ENCODE results near the gene DDC. TPM values are rescaled to one million over a fixed set of nuclear protein-coding genes. Genes with fewer than 3 reads are reported as not detected.
A peak's percentile ranks its signal among the peaks of the same experiment; 100 is the strongest.
"Not testable (repeated sequence)": the region's sequence is repeated elsewhere in the genome, so short reads cannot be mapped to it uniquely, and the experiment has no call there.

DDC gene
- total RNA-seq, 1 experiment from 2014 or later = not detected

GRCh38 chr7:50462361-50462760 is 102.8 kb downstream of the DDC start:
- no peak overlapping the region for H3K4me3 ChIP-seq (ENCODE audit: low read length)
- H3K36me3 ChIP-seq (ENCODE audit: insufficient read depth, low read length) = no peaks in the 10 kb centered on the region
- no peaks in the 10 kb centered on the region for H3K9me2 ChIP-seq (replicated peaks; ENCODE audit: insufficient read depth, low read length)
- no peaks in the 10 kb centered on the region for H3K79me2 ChIP-seq (ENCODE audit: low read length)
- no peak overlapping the region for H2AFZ ChIP-seq (ENCODE audit: low read length)
- no peak overlapping the region for H3K4me2 ChIP-seq (ENCODE audit: low read depth, low read length, poor library complexity, severe bottlenecking)
- H3K27me3 ChIP-seq (ENCODE audit: low read length) = no peaks in the 10 kb centered on the region
- H4K20me1 ChIP-seq (ENCODE audit: insufficient read depth, low read depth, low read length) = no peaks in the 10 kb centered on the region
- no peaks in the 10 kb centered on the region for H3K9me3 ChIP-seq (ENCODE audit: low read length)
- H3K9ac ChIP-seq (ENCODE audit: low read length) = no peak overlapping the region
- no peak for DNase-seq
- no peaks in the 10 kb centered on the region for H3K4me1 ChIP-seq (ENCODE audit: low read length)
- H3K27ac ChIP-seq (ENCODE audit: low read length) = no peak overlapping the region

GRCh38 chr7:50461695-50462094 is 103.5 kb downstream of the DDC start:
- Histone ChIP-seq H3K9me2 (replicated peaks; ENCODE audit: insufficient read depth, low read length) (no peaks in the 10 kb centered on the region), H3K4me2 (ENCODE audit: low read depth, low read length, poor library complexity, severe bottlenecking) (no peak overlapping the region), H2AFZ (ENCODE audit: low read length) (no peak overlapping the region), H3K36me3 (ENCODE audit: insufficient read depth, low read length) (no peaks in the 10 kb centered on the region), H4K20me1 (ENCODE audit: insufficient read depth, low read depth, low read length) (no peaks in the 10 kb centered on the region), H3K4me3 (ENCODE audit: low read length) (no peak overlapping the region), H3K27me3 (ENCODE audit: low read length) (no peaks in the 10 kb centered on the region), H3K4me1 (ENCODE audit: low read length) (no peaks in the 10 kb centered on the region), H3K27ac (ENCODE audit: low read length) (no peak overlapping the region), H3K79me2 (ENCODE audit: low read length) (no peaks in the 10 kb centered on the region), H3K9ac (ENCODE audit: low read length) (no peak overlapping the region), H3K9me3 (ENCODE audit: low read length) (no peaks in the 10 kb centered on the region)
- DNase-seq = no peak

- H3K9me2 ChIP-seq (replicated peaks; ENCODE audit: insufficient read depth, low read length); DNase-seq; H3K79me2 ChIP-seq (ENCODE audit: low read length); H4K20me1 ChIP-seq (ENCODE audit: insufficient read depth, low read depth, low read length); H3K27me3 ChIP-seq (ENCODE audit: low read length); H3K9me3 ChIP-seq (ENCODE audit: low read length); H3K4me2 ChIP-seq (ENCODE audit: low read depth, low read length, poor library complexity, severe bottlenecking); H2AFZ ChIP-seq (ENCODE audit: low read length); H3K27ac ChIP-seq (ENCODE audit: low read length); H3K4me3 ChIP-seq (ENCODE audit: low read length); H3K36me3 ChIP-seq (ENCODE audit: insufficient read depth, low read length); H3K9ac ChIP-seq (ENCODE audit: low read length): not testable (repeated sequence)
- peaks cover 12% of the 10 kb centered on the region for H3K4me1 ChIP-seq (ENCODE audit: low read length)
Observed at GRCh38 chr7:50459183-50459582, 106.0 kb downstream of the DDC start.

- not testable (repeated sequence) for H3K4me2 ChIP-seq (ENCODE audit: low read depth, low read length, poor library complexity, severe bottlenecking); H3K36me3 ChIP-seq (ENCODE audit: insufficient read depth, low read length); H3K27ac ChIP-seq (ENCODE audit: low read length); H2AFZ ChIP-seq (ENCODE audit: low read length); H3K9me3 ChIP-seq (ENCODE audit: low read length); H4K20me1 ChIP-seq (ENCODE audit: insufficient read depth, low read depth, low read length); H3K9ac ChIP-seq (ENCODE audit: low read length); H3K9me2 ChIP-seq (replicated peaks; ENCODE audit: insufficient read depth, low read length); H3K4me3 ChIP-seq (ENCODE audit: low read length); DNase-seq; H3K79me2 ChIP-seq (ENCODE audit: low read length); H3K27me3 ChIP-seq (ENCODE audit: low read length)
- peaks cover 12% of the 10 kb centered on the region for H3K4me1 ChIP-seq (ENCODE audit: low read length)
Observed at GRCh38 chr7:50458651-50459050, 106.6 kb downstream of the DDC start.

- peaks cover 12% of the 10 kb centered on the region for H3K4me1 ChIP-seq (ENCODE audit: low read length)
- no peaks in the 10 kb centered on the region for H3K79me2 ChIP-seq (ENCODE audit: low read length)
- H3K9ac ChIP-seq (ENCODE audit: low read length) = no peak overlapping the region
- no peaks in the 10 kb centered on the region for H4K20me1 ChIP-seq (ENCODE audit: insufficient read depth, low read depth, low read length)
- no peak for DNase-seq
- H3K36me3 ChIP-seq (ENCODE audit: insufficient read depth, low read length) = no peaks in the 10 kb centered on the region
- H3K27ac ChIP-seq (ENCODE audit: low read length) = no peak overlapping the region
- no peak overlapping the region for H3K4me2 ChIP-seq (ENCODE audit: low read depth, low read length, poor library complexity, severe bottlenecking)
- H2AFZ ChIP-seq (ENCODE audit: low read length) = no peak overlapping the region
- no peaks in the 10 kb centered on the region for H3K9me2 ChIP-seq (replicated peaks; ENCODE audit: insufficient read depth, low read length)
- H3K9me3 ChIP-seq (ENCODE audit: low read length) = no peaks in the 10 kb centered on the region
- H3K27me3 ChIP-seq (ENCODE audit: low read length) = no peaks in the 10 kb centered on the region
- H3K4me3 ChIP-seq (ENCODE audit: low read length) = no peak overlapping the region
Observed at GRCh38 chr7:50456371-50457123, 108.7 kb downstream of the DDC start.

- no peak overlapping the region for H3K4me3 ChIP-seq (ENCODE audit: low read length)
- peak overlapping the region; percentile 5 for H3K4me2 ChIP-seq (ENCODE audit: low read depth, low read length, poor library complexity, severe bottlenecking)
- no peaks in the 10 kb centered on the region for H3K9me3 ChIP-seq (ENCODE audit: low read length)
- no peaks in the 10 kb centered on the region for H3K36me3 ChIP-seq (ENCODE audit: insufficient read depth, low read length)
- H2AFZ ChIP-seq (ENCODE audit: low read length) = no peak overlapping the region
- peaks cover 3% of the 10 kb centered on the region; the same call in 1 of the 2 replicates for H3K79me2 ChIP-seq (ENCODE audit: low read length)
- no peaks in the 10 kb centered on the region for H3K9me2 ChIP-seq (replicated peaks; ENCODE audit: insufficient read depth, low read length)
- peaks cover 21% of the 10 kb centered on the region for H3K4me1 ChIP-seq (ENCODE audit: low read length)
- DNase-seq = peak; percentile 52
- no peak overlapping the region for H3K27ac ChIP-seq (ENCODE audit: low read length)
- no peaks in the 10 kb centered on the region for H4K20me1 ChIP-seq (ENCODE audit: insufficient read depth, low read depth, low read length)
- no peaks in the 10 kb centered on the region for H3K27me3 ChIP-seq (ENCODE audit: low read length)
- no peak overlapping the region; the same call in 1 of the 2 replicates for H3K9ac ChIP-seq (ENCODE audit: low read length)
Observed at GRCh38 chr7:50455658-50456057, 109.5 kb downstream of the DDC start.

- H3K4me1 ChIP-seq (ENCODE audit: low read length) = peaks cover 24% of the 10 kb centered on the region
- no peaks in the 10 kb centered on the region for H3K9me2 ChIP-seq (replicated peaks; ENCODE audit: insufficient read depth, low read length)
- H3K4me2 ChIP-seq (ENCODE audit: low read depth, low read length, poor library complexity, severe bottlenecking) = no peak overlapping the region
- peaks cover 10% of the 10 kb centered on the region for H3K79me2 ChIP-seq (ENCODE audit: low read length)
- DNase-seq = no peak
- H3K27me3 ChIP-seq (ENCODE audit: low read length) = no peaks in the 10 kb centered on the region
- H4K20me1 ChIP-seq (ENCODE audit: insufficient read depth, low read depth, low read length) = no peaks in the 10 kb centered on the region
- H3K27ac ChIP-seq (ENCODE audit: low read length) = no peak overlapping the region
- no peaks in the 10 kb centered on the region for H3K9me3 ChIP-seq (ENCODE audit: low read length)
- H3K4me3 ChIP-seq (ENCODE audit: low read length) = no peak overlapping the region
- no peak overlapping the region for H2AFZ ChIP-seq (ENCODE audit: low read length)
- H3K9ac ChIP-seq (ENCODE audit: low read length) = no peak overlapping the region
- H3K36me3 ChIP-seq (ENCODE audit: insufficient read depth, low read length) = no peaks in the 10 kb centered on the region
Observed at GRCh38 chr7:50454968-50455367, 110.2 kb downstream of the DDC start.

GRCh38 chr7:50450590-50451032 is 114.6 kb downstream of the DDC start:
- Histone ChIP-seq H3K79me2 (ENCODE audit: low read length) (peaks cover 48% of the 10 kb centered on the region), H3K36me3 (ENCODE audit: insufficient read depth, low read length) (peaks cover 24% of the 10 kb centered on the region), H3K27ac (ENCODE audit: low read length) (peak overlapping the region; percentile 69), H2AFZ (ENCODE audit: low read length) (peak overlapping the region; percentile 93), H4K20me1 (ENCODE audit: insufficient read depth, low read depth, low read length) (0 out of 2 replicates have a peak, but pooled peaks cover 8% of the 10 kb centered on the region), H3K9me2 (replicated peaks; ENCODE audit: insufficient read depth, low read length) (no peaks in the 10 kb centered on the region), H3K27me3 (ENCODE audit: low read length) (no peaks in the 10 kb centered on the region), H3K9ac (ENCODE audit: low read length) (peak overlapping the region; percentile 98), H3K4me2 (ENCODE audit: low read depth, low read length, poor library complexity, severe bottlenecking) (peak overlapping the region; percentile 98), H3K4me3 (ENCODE audit: low read length) (peak overlapping the region; percentile 87), H3K4me1 (ENCODE audit: low read length) (peaks cover 35% of the 10 kb centered on the region), H3K9me3 (ENCODE audit: low read length) (no peaks in the 10 kb centered on the region)
- peak; percentile 73 for DNase-seq
